Glutamatergic neuron (in vitro differentiated cells): ENCODE data around the gene OR2V1. TPM values are rescaled to one million over a fixed set of nuclear protein-coding genes. Genes with fewer than 3 reads are reported as not detected.
"Not testable (repeated sequence)": the region's sequence is repeated elsewhere in the genome, so short reads cannot be mapped to it uniquely, and the experiment has no call there.

Source experiments
- DNase-seq: peaks from one replicate; pipeline ENCODE4 v3.0.0; 2022
- H3K27ac Mint-ChIP-seq: one replicate; pipeline ENCODE4 v1.8.0; 2020; ENCODE audit warnings: mild to moderate bottlenecking, mixed read lengths, inconsistent platforms; ENCODE audit not compliant: unreplicated experiment
- H3K27me3 Mint-ChIP-seq: one replicate; pipeline ENCODE4 v1.8.0; 2020; ENCODE audit warnings: mild to moderate bottlenecking, moderate library complexity, mixed read lengths, inconsistent platforms; ENCODE audit not compliant: unreplicated experiment
- H3K36me3 Mint-ChIP-seq: one replicate; pipeline ENCODE4 v1.8.0; 2020; ENCODE audit warnings: mild to moderate bottlenecking, mixed read lengths, inconsistent platforms; ENCODE audit not compliant: unreplicated experiment
- H3K4me1 Mint-ChIP-seq: one replicate; pipeline ENCODE4 v1.8.0; 2020; ENCODE audit warnings: mild to moderate bottlenecking, low read depth, mixed read lengths, inconsistent platforms; ENCODE audit not compliant: unreplicated experiment
- H3K4me3 Mint-ChIP-seq: one replicate; pipeline ENCODE4 v1.8.0; 2020; ENCODE audit warnings: mild to moderate bottlenecking, mixed read lengths, inconsistent platforms; ENCODE audit not compliant: unreplicated experiment
- H3K9me3 Mint-ChIP-seq: one replicate; pipeline ENCODE4 v1.8.0; 2020; ENCODE audit warnings: mild to moderate bottlenecking, moderate library complexity, mixed read lengths, inconsistent platforms; ENCODE audit not compliant: unreplicated experiment
- total RNA-seq: library from RNA; stranded (reverse); fragmentation: NEBNext Ultra II Directional; extraction: Animal tissue kit (Norgen Biotek cat#: 25700); gene quantifications from one replicate; pipeline ENCODE4 v1.2.1, GENCODE V29; 2021; ENCODE audit not compliant: unreplicated experiment
- TF ChIP-seq, protein P1 (sequence below): fragments of 200-600 bp; sonication (generic); IDR thresholded peaks from one replicate; pipeline ENCODE4 v1.5.0; 2021; ENCODE audit not compliant: partially characterized antibody, unreplicated experiment

The OR2V1 gene
- total RNA-seq, 1 donor from 2014 or later, result not detected

- peaks cover 13% of the 10 kb centered on the region for H3K27me3 Mint-ChIP-seq
- peaks cover 15% of the 10 kb centered on the region for H3K36me3 Mint-ChIP-seq
- H3K4me3 Mint-ChIP-seq, result no peak overlapping the region
- H3K4me1 Mint-ChIP-seq, result peaks cover 5% of the 10 kb centered on the region
- H3K27ac Mint-ChIP-seq, result no peak overlapping the region
- TF ChIP-seq, protein P1, sequence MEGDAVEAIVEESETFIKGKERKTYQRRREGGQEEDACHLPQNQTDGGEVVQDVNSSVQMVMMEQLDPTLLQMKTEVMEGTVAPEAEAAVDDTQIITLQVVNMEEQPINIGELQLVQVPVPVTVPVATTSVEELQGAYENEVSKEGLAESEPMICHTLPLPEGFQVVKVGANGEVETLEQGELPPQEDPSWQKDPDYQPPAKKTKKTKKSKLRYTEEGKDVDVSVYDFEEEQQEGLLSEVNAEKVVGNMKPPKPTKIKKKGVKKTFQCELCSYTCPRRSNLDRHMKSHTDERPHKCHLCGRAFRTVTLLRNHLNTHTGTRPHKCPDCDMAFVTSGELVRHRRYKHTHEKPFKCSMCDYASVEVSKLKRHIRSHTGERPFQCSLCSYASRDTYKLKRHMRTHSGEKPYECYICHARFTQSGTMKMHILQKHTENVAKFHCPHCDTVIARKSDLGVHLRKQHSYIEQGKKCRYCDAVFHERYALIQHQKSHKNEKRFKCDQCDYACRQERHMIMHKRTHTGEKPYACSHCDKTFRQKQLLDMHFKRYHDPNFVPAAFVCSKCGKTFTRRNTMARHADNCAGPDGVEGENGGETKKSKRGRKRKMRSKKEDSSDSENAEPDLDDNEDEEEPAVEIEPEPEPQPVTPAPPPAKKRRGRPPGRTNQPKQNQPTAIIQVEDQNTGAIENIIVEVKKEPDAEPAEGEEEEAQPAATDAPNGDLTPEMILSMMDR, result no peak
- no peak for DNase-seq
- H3K9me3 Mint-ChIP-seq, result peaks cover 10% of the 10 kb centered on the region
These were observed 11.9 kb downstream of the OR2V1 start for GRCh38 chr5:181119105-181119504.

DNA sequence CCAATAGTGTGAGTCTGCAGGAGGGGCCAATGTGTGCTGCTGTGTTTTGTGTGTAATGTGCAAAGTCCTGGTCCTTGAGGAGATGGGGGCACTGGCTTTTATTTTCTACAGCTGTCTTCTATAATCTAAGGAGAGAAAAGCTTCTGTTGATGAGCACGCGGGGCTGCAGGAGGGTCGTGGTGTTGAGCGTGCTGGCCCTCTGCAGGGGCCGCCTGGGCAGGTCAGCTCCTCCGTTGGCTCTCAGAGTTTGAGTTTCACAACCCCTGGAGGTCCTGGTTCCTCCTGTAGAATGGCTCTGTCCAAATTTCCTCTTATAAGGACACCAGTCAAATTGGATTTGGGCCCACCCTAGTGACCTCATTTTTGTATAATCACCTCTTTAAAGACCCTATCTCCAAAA lies 12.6 kb downstream of the OR2V1 start:
- no peak for DNase-seq
- Mint-ChIP-seq H3K27me3 (peaks cover 15% of the 10 kb centered on the region), H3K36me3 (peaks cover 19% of the 10 kb centered on the region), H3K4me3 (no peak overlapping the region), H3K9me3 (peaks cover 13% of the 10 kb centered on the region), H3K27ac (no peak overlapping the region), H3K4me1 (peaks cover 5% of the 10 kb centered on the region)
- TF ChIP-seq, protein P1, result no peak

DNA sequence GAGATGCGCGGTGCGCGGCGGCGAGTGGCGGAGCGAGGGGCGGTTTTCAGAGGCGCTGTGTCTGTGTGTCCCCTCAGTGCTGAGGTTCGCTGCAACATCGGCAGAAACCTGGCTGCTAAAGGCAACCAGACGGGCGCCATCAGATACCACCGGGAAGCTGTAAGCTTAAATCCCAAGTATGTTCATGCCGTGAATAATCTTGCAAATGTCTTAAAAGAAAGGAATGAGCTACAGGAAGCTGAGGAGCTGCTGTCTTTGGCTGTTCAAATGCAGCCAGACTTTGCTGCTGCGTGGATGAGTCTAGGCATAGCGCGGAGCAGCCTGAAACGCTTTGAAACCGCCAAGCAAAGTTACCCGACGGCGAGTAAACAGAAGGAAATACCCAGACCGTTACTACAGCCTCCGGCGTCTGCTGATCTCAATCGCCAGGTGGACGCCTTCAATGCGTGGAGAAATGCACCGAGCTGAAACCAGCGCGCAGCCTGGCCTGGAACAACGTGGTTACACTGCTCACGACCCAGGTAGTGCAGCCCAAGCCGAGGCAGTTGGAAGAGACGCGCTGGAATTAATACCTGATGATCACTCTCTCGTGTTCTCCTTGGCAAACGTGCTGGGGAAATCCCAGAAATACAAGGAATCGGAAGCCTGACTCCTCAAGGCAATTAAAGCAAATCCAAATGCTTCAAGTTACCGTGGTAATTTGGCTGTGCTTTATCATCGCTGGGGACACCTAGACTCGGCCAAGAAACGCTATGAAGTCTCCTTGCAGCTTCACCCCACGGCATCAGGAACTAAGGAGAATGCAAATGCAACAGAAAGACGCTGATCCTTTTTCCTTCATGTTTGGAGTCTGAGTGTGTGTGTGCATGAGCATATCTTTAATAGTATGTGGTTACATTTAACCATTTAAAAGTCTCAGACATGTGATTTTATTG lies 15.9 kb downstream of the OR2V1 start:
- Mint-ChIP-seq H3K27ac (no peak overlapping the region), H3K27me3 (peaks cover 16% of the 10 kb centered on the region), H3K4me1 (peaks cover 12% of the 10 kb centered on the region), H3K36me3 (peaks cover 19% of the 10 kb centered on the region), H3K4me3 (peak overlapping the region; percentile 74), H3K9me3 (peaks cover 11% of the 10 kb centered on the region)
- TF ChIP-seq, protein P1, result no peak
- peak; percentile 36 for DNase-seq

- peaks cover 16% of the 10 kb centered on the region for H3K27me3 Mint-ChIP-seq
- H3K4me3 Mint-ChIP-seq, result peak overlapping the region; percentile 74
- DNase-seq, result no peak
- TF ChIP-seq, protein P1, result no peak
- H3K4me1 Mint-ChIP-seq, result peaks cover 12% of the 10 kb centered on the region
- peaks cover 12% of the 10 kb centered on the region for H3K9me3 Mint-ChIP-seq
- no peak overlapping the region for H3K27ac Mint-ChIP-seq
- peaks cover 19% of the 10 kb centered on the region for H3K36me3 Mint-ChIP-seq
These were observed 16.6 kb downstream of the OR2V1 start for GRCh38 chr5:181114284-181114843.

DNA sequence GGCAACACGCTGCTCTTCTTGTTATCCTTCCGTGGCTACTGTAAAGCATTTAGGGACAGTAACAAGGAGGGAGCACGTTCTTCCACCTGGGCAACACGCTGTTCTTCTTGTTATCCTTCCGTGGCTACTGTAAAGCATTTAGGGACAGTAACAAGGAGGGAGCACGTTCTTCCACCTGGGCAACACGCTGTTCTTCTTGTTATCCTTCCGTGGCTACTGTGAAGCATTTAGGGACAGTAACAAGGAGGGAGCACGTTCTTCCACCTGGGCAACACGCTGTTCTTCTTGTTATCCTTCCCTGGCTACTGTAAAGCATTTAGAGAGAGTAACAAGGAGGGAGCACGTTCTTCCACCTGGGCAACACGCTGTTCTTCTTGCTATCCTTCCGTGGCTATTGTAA lies 17.4 kb downstream of the OR2V1 start:
- not testable (repeated sequence) for H3K4me3 Mint-ChIP-seq, DNase-seq, H3K27ac Mint-ChIP-seq
- peaks cover 12% of the 10 kb centered on the region for H3K4me1 Mint-ChIP-seq
- peaks cover 12% of the 10 kb centered on the region for H3K9me3 Mint-ChIP-seq
- peaks cover 16% of the 10 kb centered on the region for H3K27me3 Mint-ChIP-seq
- peaks cover 19% of the 10 kb centered on the region for H3K36me3 Mint-ChIP-seq
